GM19395 (cell line): ENCODE data around the gene SERPINB12.

Source experiments
- ATAC-seq: cut with Tn5 transposase; IDR thresholded peaks from one replicate; pipeline ENCODE4 v1.9.1; 2021; ENCODE audit warnings: mild to moderate bottlenecking, moderate library complexity; ENCODE audit not compliant: unreplicated experiment

Gene SERPINB12

DNA sequence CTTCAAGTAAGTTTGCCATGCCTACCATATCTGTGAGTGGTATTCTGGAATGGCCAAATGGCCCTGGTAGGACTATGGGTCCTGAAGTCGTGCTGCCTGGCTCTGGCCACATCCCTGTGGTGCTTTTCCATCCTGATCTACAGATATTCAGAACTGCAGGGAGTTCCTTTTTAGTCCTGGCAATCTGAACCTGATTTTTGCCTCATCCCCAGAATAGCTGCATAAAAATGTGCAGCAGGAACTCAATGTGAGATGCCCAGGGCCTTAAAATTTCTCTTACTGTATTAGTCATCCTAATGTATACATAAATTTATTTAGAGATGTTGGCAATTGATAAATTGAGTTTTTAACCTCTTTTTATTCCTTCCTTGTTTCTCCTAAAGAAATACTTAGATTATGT is 50.3 kb downstream of the SERPINB12 start:
- ATAC-seq: no peak

DNA sequence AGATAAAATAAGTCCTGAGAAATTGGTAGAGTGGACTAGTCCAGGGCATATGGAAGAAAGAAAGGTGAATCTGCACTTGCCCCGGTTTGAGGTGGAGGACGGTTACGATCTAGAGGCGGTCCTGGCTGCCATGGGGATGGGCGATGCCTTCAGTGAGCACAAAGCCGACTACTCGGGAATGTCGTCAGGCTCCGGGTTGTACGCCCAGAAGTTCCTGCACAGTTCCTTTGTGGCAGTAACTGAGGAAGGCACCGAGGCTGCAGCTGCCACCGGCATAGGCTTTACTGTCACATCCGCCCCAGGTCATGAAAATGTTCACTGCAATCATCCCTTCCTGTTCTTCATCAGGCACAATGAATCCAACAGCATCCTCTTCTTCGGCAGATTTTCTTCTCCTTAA is 54.8 kb downstream of the SERPINB12 start:
- ATAC-seq: no peak

DNA sequence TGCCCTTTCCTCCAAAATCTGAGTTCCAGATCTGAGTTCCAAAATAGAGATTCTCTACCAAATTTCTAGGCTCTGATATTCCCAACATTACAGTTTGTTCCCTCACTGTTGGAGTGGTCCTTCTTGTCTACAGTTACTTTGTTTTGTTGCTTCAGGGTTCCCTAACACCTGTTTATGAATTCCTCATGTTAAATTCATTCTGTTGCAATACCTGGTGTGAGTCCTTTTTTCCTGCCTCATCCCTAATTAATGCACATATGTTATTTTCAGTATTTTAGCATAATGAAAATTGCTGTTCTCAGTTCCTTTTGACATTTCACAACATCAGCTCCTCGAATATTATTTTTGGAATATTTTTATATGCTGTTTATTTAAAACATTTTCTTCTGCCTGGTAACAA is 61.2 kb downstream of the SERPINB12 start:
- no peak for ATAC-seq

DNA sequence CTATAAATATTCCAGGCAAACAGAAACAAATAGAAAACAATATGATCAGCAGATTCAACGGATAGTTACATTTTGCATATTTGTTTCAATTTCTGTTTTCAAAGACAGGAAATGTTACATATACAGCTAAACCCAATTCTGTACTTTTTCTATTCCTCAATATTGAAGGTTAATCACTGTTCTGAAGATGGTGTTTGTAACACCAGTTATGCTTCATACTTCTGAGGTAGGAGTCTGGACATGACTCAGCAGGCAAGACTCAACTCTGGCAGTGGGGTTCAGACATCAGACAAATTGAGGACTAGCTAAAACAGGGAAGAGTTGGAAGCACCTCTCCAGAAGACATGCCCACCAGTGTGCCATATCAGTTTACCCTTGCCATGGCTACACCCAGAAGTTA is 61.6 kb downstream of the SERPINB12 start:
- peak; percentile 94 for ATAC-seq

DNA sequence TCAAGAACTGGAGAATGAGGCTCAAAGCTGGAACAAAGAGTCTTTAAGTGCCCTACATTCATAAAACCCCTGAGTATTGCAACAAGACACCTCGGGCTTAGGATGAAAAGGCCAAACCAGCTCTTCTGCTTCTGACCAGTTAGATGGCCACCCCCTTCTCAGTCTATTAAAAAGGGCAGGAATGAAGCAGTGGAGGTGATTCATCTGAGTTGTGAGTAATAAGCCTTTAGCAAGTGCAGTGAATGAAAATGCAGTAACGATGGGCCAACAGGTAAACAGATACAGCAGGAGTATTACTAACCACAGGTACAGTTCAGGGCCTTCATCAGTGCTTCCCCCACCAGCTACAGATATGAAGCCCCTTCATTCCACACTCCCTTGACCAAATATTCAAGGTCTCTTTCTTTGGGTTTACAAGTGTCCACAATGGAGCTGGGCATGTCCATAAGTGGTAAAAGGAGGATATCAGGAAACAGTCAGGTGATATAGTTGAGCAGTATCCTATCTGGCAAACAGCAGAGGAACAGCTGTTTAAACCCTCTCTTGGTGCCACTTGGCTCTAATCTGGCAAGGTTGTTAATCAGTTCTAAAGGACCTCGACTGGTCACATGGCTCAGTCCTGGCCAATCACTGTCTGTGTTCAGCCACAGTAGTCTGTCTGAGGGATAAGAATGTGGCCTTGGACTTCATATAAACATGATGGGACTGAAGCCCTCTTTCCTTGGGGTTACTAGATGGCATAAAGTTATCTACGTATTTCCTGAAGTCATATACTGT is 62.8 kb downstream of the SERPINB12 start:
- ATAC-seq: no peak

DNA sequence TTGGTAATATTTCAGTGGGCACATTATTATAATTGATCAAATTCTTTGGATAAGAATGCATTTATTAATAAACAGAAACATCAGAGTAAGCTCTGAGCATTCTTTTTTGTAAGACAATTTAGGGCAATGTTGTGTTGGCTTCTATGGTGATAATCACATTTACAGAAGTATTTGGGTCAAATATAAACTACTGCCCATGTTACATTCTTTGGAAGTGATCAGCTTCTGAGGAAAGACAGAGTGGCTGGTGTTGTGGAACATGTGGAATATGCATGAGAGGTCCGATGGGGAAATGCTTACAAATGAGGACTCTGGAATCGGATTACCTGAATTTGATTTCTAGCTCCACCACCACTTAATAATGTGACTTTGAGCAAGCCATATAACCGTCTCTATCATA is 64.4 kb downstream of the SERPINB12 start:
- no peak for ATAC-seq

DNA sequence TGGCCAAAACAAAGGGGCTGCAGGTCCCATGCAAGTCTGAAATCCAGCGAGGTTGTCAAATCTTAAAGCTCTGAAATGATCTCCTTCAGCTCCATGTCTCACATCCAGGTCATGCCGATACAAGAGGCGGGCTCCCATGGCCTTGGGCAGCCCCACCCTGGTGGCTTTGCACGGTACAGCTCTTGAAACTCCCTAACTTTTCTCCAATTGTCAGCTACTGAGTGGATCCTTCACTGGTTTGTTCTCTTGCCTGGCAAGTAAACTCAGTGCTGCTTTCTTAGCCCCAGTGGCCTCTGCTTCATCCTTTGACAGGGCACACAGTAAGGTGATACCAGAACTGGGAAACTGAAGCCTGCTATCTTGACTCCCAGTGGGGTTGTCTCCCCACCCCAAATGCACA is 71.3 kb downstream of the SERPINB12 start:
- ATAC-seq: no peak

DNA sequence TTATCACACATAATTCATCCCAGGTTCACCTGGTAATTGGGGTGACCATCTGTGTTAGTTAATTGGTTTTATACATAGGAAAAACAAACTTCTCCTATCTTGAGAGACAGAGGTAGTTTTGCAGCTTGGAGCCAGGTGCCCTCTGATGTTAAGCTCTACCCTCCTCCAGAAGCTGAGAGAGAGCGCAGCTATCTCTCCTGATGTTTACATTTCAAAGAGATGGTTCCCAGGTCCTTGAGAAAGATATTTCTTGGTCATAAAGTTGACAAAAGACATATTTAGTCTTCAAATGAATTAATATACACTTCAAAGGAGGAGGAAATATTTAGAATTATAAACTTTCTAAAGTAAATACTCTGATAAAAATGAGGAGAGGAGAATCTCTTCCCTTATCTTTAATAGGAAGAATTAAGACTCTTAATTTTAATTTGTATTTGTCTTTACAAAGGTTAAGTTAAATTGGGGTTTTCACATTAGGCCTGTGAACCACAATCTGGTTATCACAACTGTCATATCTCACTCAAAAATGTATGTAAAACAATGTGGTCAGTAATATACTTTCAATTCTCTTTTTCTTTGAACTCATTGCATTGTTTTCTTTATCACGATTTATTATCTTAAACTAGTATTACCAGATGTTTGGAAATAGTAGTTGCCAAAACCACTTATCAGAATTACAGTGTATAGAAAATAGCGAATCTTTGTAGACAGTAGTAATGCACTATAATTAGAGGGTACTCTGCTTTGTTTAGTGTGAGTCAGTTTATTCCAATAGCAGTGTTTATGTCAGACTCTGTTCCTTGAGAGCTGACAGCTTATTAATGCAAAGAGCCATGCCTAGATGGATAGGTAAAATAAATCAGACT is 75.1 kb downstream of the SERPINB12 start:
- ATAC-seq: peak; percentile 81

DNA sequence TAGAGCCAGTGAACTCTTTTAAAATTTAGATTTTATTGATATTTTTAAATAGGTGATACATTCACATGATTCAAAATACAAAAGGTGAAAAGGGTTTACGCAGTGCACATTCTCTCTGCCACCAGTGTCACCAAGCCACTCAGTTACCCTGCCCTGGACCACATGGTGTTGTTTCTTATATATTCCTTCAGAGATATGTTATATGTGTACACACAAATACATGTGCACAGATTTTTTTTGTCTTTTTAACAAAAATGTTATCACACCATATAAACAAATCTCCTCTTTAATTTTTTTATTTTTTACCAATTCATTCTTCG is 75.7 kb downstream of the SERPINB12 start:
- ATAC-seq: peak; percentile 14
